Measurements from ENCODE around the gene TRIM71. TPM values are rescaled to one million over a fixed set of nuclear protein-coding genes. Genes with fewer than 3 reads are reported as not detected.

TRIM71 gene
- total and polyA plus RNA-seq, 2 of the 13 experiments (the other 11 are each of a cell fraction or from before 2014, with no cell fraction given) = 21.7 to 76.9 TPM

- TF ChIP-seq HINFP (CRISPR knock-in tag; IDR thresholded peaks at IDR 0.05; ENCODE audit: low read depth) (no peak), CCDC6 (CRISPR knock-in tag; IDR thresholded peaks at IDR 0.05) (no peak), PRDM10 (CRISPR knock-in tag; IDR thresholded peaks at IDR 0.05; ENCODE audit: low read depth) (no peak), MXI1 (IDR thresholded peaks at IDR 0.05; ENCODE audit: borderline replicate concordance, low read depth, low read length) (0 out of 3 replicates have a peak, but pooled peaks have one; percentile 29), PCBP1 (IDR thresholded peaks at IDR 0.05; ENCODE audit: borderline replicate concordance, low read depth, low read length) (no peak), POLR2AphosphoS5 (IDR thresholded peaks at IDR 0.05; ENCODE audit: low read depth, low read length) (no peak), MAZ (IDR thresholded peaks at IDR 0.05; ENCODE audit: borderline replicate concordance, low read depth, low read length) (no peak), MAZ (CRISPR knock-in tag; IDR thresholded peaks at IDR 0.05; ENCODE audit: low read depth) (peak; percentile 35; the same call in 1 of the 2 replicates), RBFOX2 (IDR thresholded peaks at IDR 0.05; ENCODE audit: low read depth, low read length) (peak; percentile 95), YEATS4 (CRISPR knock-in tag; IDR thresholded peaks at IDR 0.05; ENCODE audit: borderline replicate concordance) (0 out of 2 replicates have a peak, but pooled peaks have one; percentile 25), AGO2 (optimal IDR thresholded peaks at IDR 0.05; ENCODE audit: low read depth, low read length) (peak; percentile 97), ZNF276 (CRISPR knock-in tag; IDR thresholded peaks at IDR 0.05; ENCODE audit: low read depth) (no peak), SPEN (CRISPR knock-in tag; IDR thresholded peaks at IDR 0.05; ENCODE audit: low read depth) (0 out of 2 replicates have a peak, but pooled peaks have one; percentile 29), UBTF (CRISPR knock-in tag; IDR thresholded peaks at IDR 0.05) (peak; percentile 67; the same call in 1 of the 2 replicates), NFYC (CRISPR knock-in tag; IDR thresholded peaks at IDR 0.05) (no peak), BCL3 (CRISPR knock-in tag; IDR thresholded peaks at IDR 0.05) (no peak), RCOR2 (CRISPR knock-in tag; IDR thresholded peaks at IDR 0.05) (no peak), CHD4 (IDR thresholded peaks at IDR 0.05; ENCODE audit: borderline replicate concordance, low read length) (no peak)
Observed at GRCh38 chr3:32818229-32818969, 602 bp downstream of the TRIM71 start (continued).

Measured in HepG2 (cell line).